Neural cell (in vitro differentiated cells): ENCODE data around the gene ATP2B1. TPM values are rescaled to one million over a fixed set of nuclear protein-coding genes. Genes with fewer than 3 reads are reported as not detected.

Source experiments
- H2AFZ ChIP-seq: fragments of 200-600, 300-800 bp; sonication (generic), shearing (Covaris generic); 2 replicates; pipeline ENCODE4 v1.6.0; 2014; ENCODE audit warnings: low read depth, mild to moderate bottlenecking, antibody characterized with exemption, low read length, moderate library complexity
- H3F3A ChIP-seq: fragments of 200-600 bp; shearing (Covaris generic); 2 replicates; pipeline ENCODE4 v1.6.1; 2016; ENCODE audit warnings: mild to moderate bottlenecking, moderate library complexity, mixed read lengths, antibody characterized with exemption, low read length; ENCODE audit not compliant: insufficient read depth, poor library complexity, severe bottlenecking
- H3K27ac ChIP-seq: fragments of 200-600, 300-800 bp; sonication (generic), shearing (Covaris generic); 2 replicates; pipeline ENCODE4 v1.5.1; 2014; ENCODE audit warnings: mild to moderate bottlenecking, low read length, moderate library complexity
- H3K27me3 ChIP-seq: fragments of 300-800, 200-600 bp; sonication (generic), shearing (Covaris generic); 2 replicates; pipeline ENCODE4 v1.6.0; 2014; ENCODE audit warnings: mild to moderate bottlenecking, low read depth, low read length, moderate library complexity; ENCODE audit not compliant: insufficient read depth
- H3K36me3 ChIP-seq: fragments of 300-800, 200-600 bp; sonication (generic), shearing (Covaris generic); 2 replicates; pipeline ENCODE4 v1.5.1; 2014; ENCODE audit warnings: mild to moderate bottlenecking, antibody characterized with exemption, low read length, moderate library complexity; ENCODE audit not compliant: insufficient read depth
- H3K4me2 ChIP-seq: fragments of 300-800, 200-600 bp; sonication (generic), shearing (Covaris generic); 2 replicates; pipeline ENCODE4 v1.6.0; 2014; ENCODE audit warnings: mild to moderate bottlenecking, low read length
- H3K4me3 ChIP-seq: fragments of 300-800, 200-600 bp; sonication (generic), shearing (Covaris generic); 2 replicates; pipeline ENCODE4 v1.5.1; 2014; ENCODE audit warnings: mild to moderate bottlenecking, low read length, moderate library complexity
- H3K79me2 ChIP-seq: fragments of 200-600 bp; shearing (Covaris generic); replicated peaks from 2 replicates; pipeline ENCODE4 v1.6.0; 2014; ENCODE audit warnings: mild to moderate bottlenecking, low read length, moderate library complexity; ENCODE audit not compliant: insufficient read depth
- H3K9ac ChIP-seq: fragments of 300-800, 200-600 bp; sonication (generic), shearing (Covaris generic); 2 replicates; pipeline ENCODE4 v1.6.1; 2016; ENCODE audit warnings: mild to moderate bottlenecking, low read length, mixed read lengths
- H3K9me2 ChIP-seq: fragments of 200-600 bp; shearing (Covaris generic); 2 replicates; pipeline ENCODE4 v1.6.1; 2016; ENCODE audit warnings: mild to moderate bottlenecking, low read length, mixed read lengths; ENCODE audit not compliant: insufficient read depth
- H3K9me3 ChIP-seq: fragments of 200-600, 300-800 bp; sonication (generic), shearing (Covaris generic); 2 replicates; pipeline ENCODE4 v1.6.1; 2016; ENCODE audit warnings: mild to moderate bottlenecking, mixed run types, low read length, moderate library complexity, mixed read lengths
- H4K20me1 ChIP-seq: fragments of 200-600 bp; shearing (Covaris generic); 2 replicates; pipeline ENCODE4 v1.6.1; 2016; ENCODE audit warnings: mild to moderate bottlenecking, mixed run types; ENCODE audit not compliant: insufficient read depth
- EP300 ChIP-seq: fragments of 450-650 bp; conservative IDR thresholded peaks from 2 replicates; pipeline ENCODE4 v1.6.1; 2014; ENCODE audit warnings: antibody characterized with exemption, mild to moderate bottlenecking, moderate library complexity; ENCODE audit not compliant: poor library complexity, severe bottlenecking
- EZH2 ChIP-seq: fragments of 200-600, 300-800 bp; shearing (Covaris generic), sonication (generic); IDR thresholded peaks from 2 replicates; pipeline ENCODE4 v1.6.1; 2014; ENCODE audit warnings: antibody characterized with exemption, low read length, borderline replicate concordance, mild to moderate bottlenecking; ENCODE audit not compliant: insufficient read depth, poor library complexity, severe bottlenecking
- MXI1 ChIP-seq: fragments of 450-650 bp; conservative IDR thresholded peaks from 2 replicates; pipeline ENCODE4 v1.6.1; 2014; ENCODE audit warnings: antibody characterized with exemption, mild to moderate bottlenecking; ENCODE audit not compliant: poor library complexity, severe bottlenecking
- POLR2AphosphoS5 ChIP-seq: IDR thresholded peaks from 2 replicates; pipeline ENCODE4 v1.6.1; 2012
- RAD21 ChIP-seq: fragments of 450-650 bp; conservative IDR thresholded peaks from 2 replicates; pipeline ENCODE4 v1.6.1; 2014; ENCODE audit warnings: antibody characterized with exemption, mild to moderate bottlenecking, moderate library complexity
- SMC3 ChIP-seq: fragments of 450-650 bp; conservative IDR thresholded peaks from 2 replicates; pipeline ENCODE4 v1.6.1; 2014; ENCODE audit warnings: antibody characterized with exemption, mild to moderate bottlenecking, moderate library complexity; ENCODE audit not compliant: poor library complexity
- TAF1 ChIP-seq: IDR thresholded peaks from 2 replicates; pipeline ENCODE4 v1.6.1; 2012; ENCODE audit warnings: low read depth
- polyA plus RNA-seq: library from polyadenylated mRNA; depleted of rRNA; stranded (reverse); fragments of >200 nt; gene quantifications from 2 replicates; pipeline ENCODE4 v1.2.3, GENCODE V29; 2014
- TF ChIP-seq, protein P1 (sequence below): IDR thresholded peaks from 2 replicates; pipeline ENCODE4 v1.6.1; 2012; ENCODE audit warnings: borderline replicate concordance
- TF ChIP-seq, protein P2 (sequence below): fragments of 450-650 bp; IDR thresholded peaks from 2 replicates; pipeline ENCODE4 v1.5.1; 2014; ENCODE audit warnings: antibody characterized with exemption, mild to moderate bottlenecking, moderate library complexity; ENCODE audit not compliant: poor library complexity, severe bottlenecking

Gene ATP2B1
- polyA plus RNA-seq, 1 donor from 2014 or later = 139 TPM

GRCh38 chr12:89689306-89689705 is 19.3 kb downstream of the ATP2B1 start:
- Histone ChIP-seq H3K9ac (no peak overlapping the region), H3K4me2 (no peak overlapping the region), H3K9me3 (peaks cover 4% of the 10 kb centered on the region), H3K27ac (no peak overlapping the region), H3K79me2 (peaks cover 32% of the 10 kb centered on the region), H3K4me3 (no peak overlapping the region), H4K20me1 (no peaks in the 10 kb centered on the region), H3K36me3 (no peaks in the 10 kb centered on the region), H3K9me2 (no peaks in the 10 kb centered on the region), H2AFZ (no peak overlapping the region), H3F3A (no peaks in the 10 kb centered on the region), H3K27me3 (no peaks in the 10 kb centered on the region)
- TF ChIP-seq EZH2 = no peak

DNA sequence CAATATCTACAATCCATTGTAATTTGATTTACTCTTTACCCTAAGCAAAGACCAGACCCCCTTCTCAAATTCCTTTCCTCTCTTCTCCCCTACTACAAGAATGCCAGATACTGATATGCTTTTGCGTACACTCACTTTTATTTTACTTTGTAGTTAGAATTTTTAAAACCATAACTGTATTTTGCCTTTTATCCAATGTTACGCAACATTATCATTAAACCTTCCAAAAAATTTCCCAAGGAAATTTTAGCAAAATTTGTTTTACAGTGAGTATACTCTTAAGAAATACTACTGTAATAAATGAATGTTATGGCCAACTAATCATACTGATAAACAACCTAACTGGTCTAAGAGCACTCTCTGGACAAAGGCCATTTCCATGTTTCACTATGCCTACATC is 22.3 kb downstream of the ATP2B1 start:
- Histone ChIP-seq H3K79me2 (peaks cover 38% of the 10 kb centered on the region), H4K20me1 (no peaks in the 10 kb centered on the region), H3K27me3 (no peaks in the 10 kb centered on the region)

More for the DNA sequence above, 22.3 kb downstream of the ATP2B1 start:
- no peaks in the 10 kb centered on the region for H3K9me2 ChIP-seq
- no peaks in the 10 kb centered on the region for H3K36me3 ChIP-seq
- H3K9me3 ChIP-seq = peaks cover 4% of the 10 kb centered on the region
- no peak overlapping the region for H3K9ac ChIP-seq
- H3F3A ChIP-seq = no peaks in the 10 kb centered on the region
- no peak overlapping the region for H3K4me3 ChIP-seq
- no peak for TF ChIP-seq RAD21
- TF ChIP-seq POLR2AphosphoS5 = no peak
- TF ChIP-seq TAF1 = no peak
- no peak for TF ChIP-seq EP300
- TF ChIP-seq, protein P1, sequence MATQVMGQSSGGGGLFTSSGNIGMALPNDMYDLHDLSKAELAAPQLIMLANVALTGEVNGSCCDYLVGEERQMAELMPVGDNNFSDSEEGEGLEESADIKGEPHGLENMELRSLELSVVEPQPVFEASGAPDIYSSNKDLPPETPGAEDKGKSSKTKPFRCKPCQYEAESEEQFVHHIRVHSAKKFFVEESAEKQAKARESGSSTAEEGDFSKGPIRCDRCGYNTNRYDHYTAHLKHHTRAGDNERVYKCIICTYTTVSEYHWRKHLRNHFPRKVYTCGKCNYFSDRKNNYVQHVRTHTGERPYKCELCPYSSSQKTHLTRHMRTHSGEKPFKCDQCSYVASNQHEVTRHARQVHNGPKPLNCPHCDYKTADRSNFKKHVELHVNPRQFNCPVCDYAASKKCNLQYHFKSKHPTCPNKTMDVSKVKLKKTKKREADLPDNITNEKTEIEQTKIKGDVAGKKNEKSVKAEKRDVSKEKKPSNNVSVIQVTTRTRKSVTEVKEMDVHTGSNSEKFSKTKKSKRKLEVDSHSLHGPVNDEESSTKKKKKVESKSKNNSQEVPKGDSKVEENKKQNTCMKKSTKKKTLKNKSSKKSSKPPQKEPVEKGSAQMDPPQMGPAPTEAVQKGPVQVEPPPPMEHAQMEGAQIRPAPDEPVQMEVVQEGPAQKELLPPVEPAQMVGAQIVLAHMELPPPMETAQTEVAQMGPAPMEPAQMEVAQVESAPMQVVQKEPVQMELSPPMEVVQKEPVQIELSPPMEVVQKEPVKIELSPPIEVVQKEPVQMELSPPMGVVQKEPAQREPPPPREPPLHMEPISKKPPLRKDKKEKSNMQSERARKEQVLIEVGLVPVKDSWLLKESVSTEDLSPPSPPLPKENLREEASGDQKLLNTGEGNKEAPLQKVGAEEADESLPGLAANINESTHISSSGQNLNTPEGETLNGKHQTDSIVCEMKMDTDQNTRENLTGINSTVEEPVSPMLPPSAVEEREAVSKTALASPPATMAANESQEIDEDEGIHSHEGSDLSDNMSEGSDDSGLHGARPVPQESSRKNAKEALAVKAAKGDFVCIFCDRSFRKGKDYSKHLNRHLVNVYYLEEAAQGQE = no peak
- TF ChIP-seq EZH2 = no peak
- TF ChIP-seq, protein P2, sequence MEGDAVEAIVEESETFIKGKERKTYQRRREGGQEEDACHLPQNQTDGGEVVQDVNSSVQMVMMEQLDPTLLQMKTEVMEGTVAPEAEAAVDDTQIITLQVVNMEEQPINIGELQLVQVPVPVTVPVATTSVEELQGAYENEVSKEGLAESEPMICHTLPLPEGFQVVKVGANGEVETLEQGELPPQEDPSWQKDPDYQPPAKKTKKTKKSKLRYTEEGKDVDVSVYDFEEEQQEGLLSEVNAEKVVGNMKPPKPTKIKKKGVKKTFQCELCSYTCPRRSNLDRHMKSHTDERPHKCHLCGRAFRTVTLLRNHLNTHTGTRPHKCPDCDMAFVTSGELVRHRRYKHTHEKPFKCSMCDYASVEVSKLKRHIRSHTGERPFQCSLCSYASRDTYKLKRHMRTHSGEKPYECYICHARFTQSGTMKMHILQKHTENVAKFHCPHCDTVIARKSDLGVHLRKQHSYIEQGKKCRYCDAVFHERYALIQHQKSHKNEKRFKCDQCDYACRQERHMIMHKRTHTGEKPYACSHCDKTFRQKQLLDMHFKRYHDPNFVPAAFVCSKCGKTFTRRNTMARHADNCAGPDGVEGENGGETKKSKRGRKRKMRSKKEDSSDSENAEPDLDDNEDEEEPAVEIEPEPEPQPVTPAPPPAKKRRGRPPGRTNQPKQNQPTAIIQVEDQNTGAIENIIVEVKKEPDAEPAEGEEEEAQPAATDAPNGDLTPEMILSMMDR = no peak
- TF ChIP-seq MXI1 = no peak
- TF ChIP-seq SMC3 = no peak
- no peak overlapping the region for H3K27ac ChIP-seq
- no peak overlapping the region for H3K4me2 ChIP-seq
- H2AFZ ChIP-seq = no peak overlapping the region
